Neural cell (in vitro differentiated cells): ENCODE measurements around the gene ABCA8.

Experiments used
- CTCF ChIP-seq: fragments of 450-650 bp; IDR thresholded peaks from 2 replicates; pipeline ENCODE4 v1.5.1; 2014; ENCODE audit warnings: antibody characterized with exemption, mild to moderate bottlenecking, moderate library complexity; ENCODE audit not compliant: poor library complexity, severe bottlenecking
- EZH2 ChIP-seq: fragments of 200-600, 300-800 bp; shearing (Covaris generic), sonication (generic); IDR thresholded peaks from 2 replicates; pipeline ENCODE4 v1.6.1; 2014; ENCODE audit warnings: antibody characterized with exemption, low read length, borderline replicate concordance, mild to moderate bottlenecking; ENCODE audit not compliant: insufficient read depth, poor library complexity, severe bottlenecking
- TAF1 ChIP-seq: IDR thresholded peaks from 2 replicates; pipeline ENCODE4 v1.6.1; 2012; ENCODE audit warnings: low read depth
- TF ChIP-seq, protein P1 (sequence below): IDR thresholded peaks from 2 replicates; pipeline ENCODE4 v1.6.1; 2012; ENCODE audit warnings: borderline replicate concordance

- TF ChIP-seq CTCF = no peak
- TF ChIP-seq, protein P1, sequence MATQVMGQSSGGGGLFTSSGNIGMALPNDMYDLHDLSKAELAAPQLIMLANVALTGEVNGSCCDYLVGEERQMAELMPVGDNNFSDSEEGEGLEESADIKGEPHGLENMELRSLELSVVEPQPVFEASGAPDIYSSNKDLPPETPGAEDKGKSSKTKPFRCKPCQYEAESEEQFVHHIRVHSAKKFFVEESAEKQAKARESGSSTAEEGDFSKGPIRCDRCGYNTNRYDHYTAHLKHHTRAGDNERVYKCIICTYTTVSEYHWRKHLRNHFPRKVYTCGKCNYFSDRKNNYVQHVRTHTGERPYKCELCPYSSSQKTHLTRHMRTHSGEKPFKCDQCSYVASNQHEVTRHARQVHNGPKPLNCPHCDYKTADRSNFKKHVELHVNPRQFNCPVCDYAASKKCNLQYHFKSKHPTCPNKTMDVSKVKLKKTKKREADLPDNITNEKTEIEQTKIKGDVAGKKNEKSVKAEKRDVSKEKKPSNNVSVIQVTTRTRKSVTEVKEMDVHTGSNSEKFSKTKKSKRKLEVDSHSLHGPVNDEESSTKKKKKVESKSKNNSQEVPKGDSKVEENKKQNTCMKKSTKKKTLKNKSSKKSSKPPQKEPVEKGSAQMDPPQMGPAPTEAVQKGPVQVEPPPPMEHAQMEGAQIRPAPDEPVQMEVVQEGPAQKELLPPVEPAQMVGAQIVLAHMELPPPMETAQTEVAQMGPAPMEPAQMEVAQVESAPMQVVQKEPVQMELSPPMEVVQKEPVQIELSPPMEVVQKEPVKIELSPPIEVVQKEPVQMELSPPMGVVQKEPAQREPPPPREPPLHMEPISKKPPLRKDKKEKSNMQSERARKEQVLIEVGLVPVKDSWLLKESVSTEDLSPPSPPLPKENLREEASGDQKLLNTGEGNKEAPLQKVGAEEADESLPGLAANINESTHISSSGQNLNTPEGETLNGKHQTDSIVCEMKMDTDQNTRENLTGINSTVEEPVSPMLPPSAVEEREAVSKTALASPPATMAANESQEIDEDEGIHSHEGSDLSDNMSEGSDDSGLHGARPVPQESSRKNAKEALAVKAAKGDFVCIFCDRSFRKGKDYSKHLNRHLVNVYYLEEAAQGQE = no peak
- no peak for TF ChIP-seq EZH2
- TF ChIP-seq TAF1 = no peak
These were observed 120.8 kb downstream of the ABCA8 start for GRCh38 chr17:68834328-68834836.
